Stimulated activated CD8-positive, alpha-beta memory T cell treated with anti-CD3 and anti-CD28 coated beads, Interleukin-15, amount 100 ng/mL, for 4 hours (primary cell): Measurements from ENCODE around the gene WARS2.

Source experiments
- DNase-seq, 2 donors: peaks; one replicate each; pipeline ENCODE4 v3.0.0-alpha.2; 2020; ENCODE audit warnings: low read depth in 2 of 2

The WARS2 gene

GRCh38 chr1:119027759-119028158, 112.7 kb downstream of the WARS2 start:
- no peak for DNase-seq

- no peak for DNase-seq
Measured at GRCh38 chr1:119026956-119027355, 113.5 kb downstream of the WARS2 start.

- DNase-seq = no peak
Measured at GRCh38 chr1:119015547-119015946, 124.9 kb downstream of the WARS2 start.

GRCh38 chr1:119012383-119012782, 128.1 kb downstream of the WARS2 start:
- DNase-seq = no peak

- DNase-seq = no peak
Measured at GRCh38 chr1:119011706-119012105, 128.7 kb downstream of the WARS2 start.

GRCh38 chr1:119011116-119011515, 129.3 kb downstream of the WARS2 start:
- DNase-seq = no peak

- DNase-seq = no peak
Measured at GRCh38 chr1:119010201-119010600, 130.3 kb downstream of the WARS2 start.

- no peak for DNase-seq
Measured at GRCh38 chr1:119009312-119009655, 131.2 kb downstream of the WARS2 start.

GRCh38 chr1:119008483-119009311, 131.8 kb downstream of the WARS2 start:
- DNase-seq = no peak

GRCh38 chr1:119007670-119008482, 132.6 kb downstream of the WARS2 start:
- DNase-seq = no peak

- DNase-seq = no peak
Measured at GRCh38 chr1:119007339-119007669, 133.1 kb downstream of the WARS2 start.

GRCh38 chr1:119006406-119007279, 133.8 kb downstream of the WARS2 start:
- DNase-seq = no peak

- DNase-seq = no peak
Measured at GRCh38 chr1:119005724-119006405, 134.6 kb downstream of the WARS2 start.

GRCh38 chr1:119004781-119005180, 135.7 kb downstream of the WARS2 start:
- DNase-seq = no peak

- no peak for DNase-seq
Measured at GRCh38 chr1:119004129-119004527, 136.3 kb downstream of the WARS2 start.

GRCh38 chr1:119003413-119004128, 136.9 kb downstream of the WARS2 start:
- no peak for DNase-seq

- DNase-seq = no peak
Measured at GRCh38 chr1:119002028-119002686, 138.3 kb downstream of the WARS2 start.

GRCh38 chr1:119001181-119002027, 139.0 kb downstream of the WARS2 start:
- DNase-seq = no peak

GRCh38 chr1:119000371-119001180, 139.9 kb downstream of the WARS2 start:
- DNase-seq = no peak
